IMR-90 (cell line): ENCODE data around the gene RRP1.

Experiments used
- FOS ChIP-seq: fragments of 150-350 bp; IDR thresholded peaks from 2 replicates; pipeline ENCODE4 v1.6.1; 2016; ENCODE audit warnings: low read depth, low read length
- MAFK ChIP-seq: IDR thresholded peaks from 2 replicates; pipeline ENCODE4 v1.6.1; 2012; ENCODE audit warnings: low read depth, low read length, improper control_type of control experiment
- MXI1 ChIP-seq: IDR thresholded peaks from 2 replicates; pipeline ENCODE4 v1.6.1; 2012; ENCODE audit warnings: low read depth, mild to moderate bottlenecking, low read length, moderate library complexity, borderline replicate concordance
- POLR2A ChIP-seq: IDR thresholded peaks from 2 replicates; pipeline ENCODE4 v1.6.1; 2012; ENCODE audit warnings: mild to moderate bottlenecking, low read depth, low read length
- SMC3 ChIP-seq: fragments of 150-350 bp; IDR thresholded peaks from 2 replicates; pipeline ENCODE4 v1.6.1; 2016; ENCODE audit warnings: low read depth, mild to moderate bottlenecking, antibody characterized with exemption, low read length, moderate library complexity
- TF ChIP-seq, protein P1 (sequence below): conservative IDR thresholded peaks from 2 replicates; pipeline ENCODE4 v1.5.1; 2012; ENCODE audit warnings: mild to moderate bottlenecking, low read depth, low read length, improper control_type of control experiment

GRCh38 chr21:43777953-43778352 lies 11.4 kb upstream of the RRP1 start:
- TF ChIP-seq, protein P1, sequence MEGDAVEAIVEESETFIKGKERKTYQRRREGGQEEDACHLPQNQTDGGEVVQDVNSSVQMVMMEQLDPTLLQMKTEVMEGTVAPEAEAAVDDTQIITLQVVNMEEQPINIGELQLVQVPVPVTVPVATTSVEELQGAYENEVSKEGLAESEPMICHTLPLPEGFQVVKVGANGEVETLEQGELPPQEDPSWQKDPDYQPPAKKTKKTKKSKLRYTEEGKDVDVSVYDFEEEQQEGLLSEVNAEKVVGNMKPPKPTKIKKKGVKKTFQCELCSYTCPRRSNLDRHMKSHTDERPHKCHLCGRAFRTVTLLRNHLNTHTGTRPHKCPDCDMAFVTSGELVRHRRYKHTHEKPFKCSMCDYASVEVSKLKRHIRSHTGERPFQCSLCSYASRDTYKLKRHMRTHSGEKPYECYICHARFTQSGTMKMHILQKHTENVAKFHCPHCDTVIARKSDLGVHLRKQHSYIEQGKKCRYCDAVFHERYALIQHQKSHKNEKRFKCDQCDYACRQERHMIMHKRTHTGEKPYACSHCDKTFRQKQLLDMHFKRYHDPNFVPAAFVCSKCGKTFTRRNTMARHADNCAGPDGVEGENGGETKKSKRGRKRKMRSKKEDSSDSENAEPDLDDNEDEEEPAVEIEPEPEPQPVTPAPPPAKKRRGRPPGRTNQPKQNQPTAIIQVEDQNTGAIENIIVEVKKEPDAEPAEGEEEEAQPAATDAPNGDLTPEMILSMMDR: no peak
- TF ChIP-seq POLR2A: no peak
- no peak for TF ChIP-seq FOS
- no peak for TF ChIP-seq MXI1
- no peak for TF ChIP-seq SMC3
- TF ChIP-seq MAFK: no peak
